Hepatocyte (in vitro differentiated cells): ENCODE results near the gene APBA1. TPM values are rescaled to one million over a fixed set of nuclear protein-coding genes. Genes with fewer than 3 reads are reported as not detected.

Experiments used
- DNase-seq: peaks from one replicate; pipeline ENCODE4 v3.0.0-alpha.2; 2016; ENCODE audit warnings: low spot score
- H2AFZ ChIP-seq: fragments of 200-600 bp; sonication (generic); 2 replicates; pipeline ENCODE4 v1.6.0; 2016; ENCODE audit warnings: antibody characterized with exemption, mild to moderate bottlenecking
- H3K27ac ChIP-seq: fragments of 200-600 bp; sonication (generic); 2 replicates; pipeline ENCODE4 v1.5.1; 2016; ENCODE audit warnings: mild to moderate bottlenecking
- H3K27me3 ChIP-seq: fragments of 200-600 bp; sonication (generic); 2 replicates; pipeline ENCODE4 v1.6.1; 2016
- H3K36me3 ChIP-seq: fragments of 200-600 bp; sonication (generic); replicated peaks from 2 replicates; pipeline ENCODE4 v1.5.1; 2016; ENCODE audit warnings: low read depth; ENCODE audit not compliant: insufficient read depth
- H3K4me1 ChIP-seq: fragments of 200-600 bp; sonication (generic); 2 replicates; pipeline ENCODE4 v1.5.1; 2016; ENCODE audit warnings: mild to moderate bottlenecking, moderate library complexity; ENCODE audit not compliant: insufficient read depth
- H3K4me2 ChIP-seq: fragments of 200-600 bp; sonication (generic); 2 replicates; pipeline ENCODE4 v1.6.0; 2016
- H3K4me3 ChIP-seq: fragments of 200-600 bp; sonication (generic); 2 replicates; pipeline ENCODE4 v1.5.1; 2016; ENCODE audit warnings: mild to moderate bottlenecking
- H3K79me2 ChIP-seq: fragments of 200-600 bp; sonication (generic); 2 replicates; pipeline ENCODE4 v1.6.0; 2017; ENCODE audit warnings: mild to moderate bottlenecking
- H3K9me2 ChIP-seq: fragments of 200-600 bp; sonication (generic); replicated peaks from 2 replicates; pipeline ENCODE4 v1.6.0; 2017; ENCODE audit warnings: mild to moderate bottlenecking; ENCODE audit not compliant: insufficient read depth
- H3K9me3 ChIP-seq: fragments of 200-600 bp; sonication (generic); 2 replicates; pipeline ENCODE4 v1.5.1; 2016; ENCODE audit warnings: low read depth, mild to moderate bottlenecking
- H4K20me1 ChIP-seq: fragments of 200-600 bp; sonication (generic); 2 replicates; pipeline ENCODE4 v1.6.0; 2016; ENCODE audit warnings: mild to moderate bottlenecking; ENCODE audit not compliant: insufficient read depth, poor library complexity, severe bottlenecking
- CTCF ChIP-seq: fragments of 200-600 bp; sonication (generic); IDR thresholded peaks from 2 replicates; pipeline ENCODE4 v1.5.1; 2016; ENCODE audit warnings: antibody characterized with exemption, mild to moderate bottlenecking; ENCODE audit not compliant: poor library complexity
- EZH2 ChIP-seq: fragments of 200-600 bp; sonication (generic); IDR thresholded peaks from 2 replicates; pipeline ENCODE4 v1.6.1; 2016; ENCODE audit warnings: antibody characterized with exemption, mild to moderate bottlenecking, borderline replicate concordance
- EZH2phosphoT487 ChIP-seq: fragments of 200-600 bp; sonication (generic); IDR thresholded peaks from one replicate; pipeline ENCODE4 v1.6.1; 2018; ENCODE audit warnings: antibody characterized with exemption, mild to moderate bottlenecking, low read depth, moderate library complexity; ENCODE audit not compliant: unreplicated experiment, severe bottlenecking
- WGBS: methylation state at CpG from one replicate; pipeline ENCODE4 v1.1.6; 2016; ENCODE audit warnings: low lambda C conversion rate; ENCODE audit errors: missing lambda C conversion rate; 5-methylcytosine and 5-hydroxymethylcytosine counted together
- polyA plus RNA-seq: library from polyadenylated mRNA; unstranded; fragments of >200 nt; fragmentation: Nextera tagmentation; extraction: Ambion mirVana; gene quantifications from 2 replicates; pipeline ENCODE4 v1.2.1, GENCODE V29; 2016
- total RNA-seq: library from RNA; depleted of rRNA; stranded (reverse); fragments of >200 nt; gene quantifications from 2 replicates; pipeline ENCODE4 v1.2.3, GENCODE V29; 2014

APBA1 gene
- total and polyA plus RNA-seq, 2 experiments from 2014 or later = 1.5 to 12.0 TPM

DNA sequence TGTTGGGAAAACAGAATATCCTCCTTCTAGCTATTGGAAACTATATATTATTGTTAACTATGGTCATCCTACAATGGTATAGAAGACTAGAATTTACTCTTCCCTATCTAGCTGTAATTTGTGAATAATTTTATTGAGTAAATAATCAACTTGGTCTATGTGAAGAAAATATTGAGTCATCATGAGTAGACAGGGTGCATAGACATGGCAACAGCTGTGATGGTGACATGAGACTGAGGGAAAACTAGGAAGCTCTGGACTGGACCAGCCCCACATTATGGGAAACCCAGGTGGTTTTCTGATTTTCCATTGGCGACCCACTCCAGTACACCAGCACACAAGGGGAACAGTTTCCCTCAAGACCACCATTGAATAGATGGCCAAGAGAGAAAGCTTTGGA, 95.0 kb downstream of the APBA1 start:
- 96% methylated on average over 1 of the region's 1 CpG for WGBS
- TF ChIP-seq EZH2 (no peak), CTCF (no peak), EZH2phosphoT487 (no peak)

GRCh38 chr9:69574057-69574456, 98.1 kb downstream of the APBA1 start:
- no peaks in the 10 kb centered on the region for H4K20me1 ChIP-seq
- TF ChIP-seq EZH2phosphoT487 (no peak), CTCF (no peak), EZH2 (no peak)
- H3K27ac ChIP-seq = no peak overlapping the region
- H3K79me2 ChIP-seq = no peaks in the 10 kb centered on the region
- 82% methylated on average over 4 of the region's 4 CpGs for WGBS
- no peaks in the 10 kb centered on the region for H3K9me3 ChIP-seq
- no peaks in the 10 kb centered on the region for H3K4me1 ChIP-seq
- no peaks in the 10 kb centered on the region for H3K36me3 ChIP-seq
- H3K27me3 ChIP-seq = no peaks in the 10 kb centered on the region
- no peak overlapping the region for H3K4me2 ChIP-seq
- no peaks in the 10 kb centered on the region for H3K9me2 ChIP-seq
- no peak overlapping the region for H2AFZ ChIP-seq
- DNase-seq = no peak
- no peak overlapping the region for H3K4me3 ChIP-seq

More for the DNA sequence above, 95.0 kb downstream of the APBA1 start:
- Histone ChIP-seq H3K27ac (no peak overlapping the region), H3K79me2 (no peaks in the 10 kb centered on the region), H3K36me3 (no peaks in the 10 kb centered on the region), H3K9me2 (no peaks in the 10 kb centered on the region), H2AFZ (no peak overlapping the region), H3K4me1 (no peaks in the 10 kb centered on the region), H3K4me3 (no peak overlapping the region), H3K27me3 (no peaks in the 10 kb centered on the region), H3K9me3 (no peaks in the 10 kb centered on the region), H3K4me2 (no peak overlapping the region), H4K20me1 (no peaks in the 10 kb centered on the region)
- no peak for DNase-seq

GRCh38 chr9:69573651-69574050, 98.5 kb downstream of the APBA1 start:
- no peaks in the 10 kb centered on the region for H3K36me3 ChIP-seq
- no peak overlapping the region for H3K27ac ChIP-seq
- no peaks in the 10 kb centered on the region for H3K9me2 ChIP-seq
- no peak overlapping the region for H3K4me3 ChIP-seq
- no peak overlapping the region for H2AFZ ChIP-seq
- WGBS = 83% methylated on average over 4 of the region's 4 CpGs
- H3K27me3 ChIP-seq = no peaks in the 10 kb centered on the region
- no peak for DNase-seq
- H3K79me2 ChIP-seq = no peaks in the 10 kb centered on the region
- H4K20me1 ChIP-seq = no peaks in the 10 kb centered on the region
- no peaks in the 10 kb centered on the region for H3K9me3 ChIP-seq
- no peak overlapping the region for H3K4me2 ChIP-seq
- TF ChIP-seq EZH2 (no peak), EZH2phosphoT487 (no peak)
- H3K4me1 ChIP-seq = no peaks in the 10 kb centered on the region

- Histone ChIP-seq H3K36me3 (no peaks in the 10 kb centered on the region), H4K20me1 (no peaks in the 10 kb centered on the region), H3K9me2 (no peaks in the 10 kb centered on the region), H3K4me3 (no peak overlapping the region), H3K27ac (no peak overlapping the region), H3K27me3 (no peaks in the 10 kb centered on the region), H3K4me2 (no peak overlapping the region), H3K9me3 (no peaks in the 10 kb centered on the region), H3K79me2 (no peaks in the 10 kb centered on the region), H3K4me1 (no peaks in the 10 kb centered on the region), H2AFZ (no peak overlapping the region)
- no peak for TF ChIP-seq EZH2phosphoT487
- no peak for DNase-seq
Observed at GRCh38 chr9:69572611-69573010, 99.6 kb downstream of the APBA1 start.
